ENCODE measurements around the gene STAC2. TPM values are rescaled to one million over a fixed set of nuclear protein-coding genes. Genes with fewer than 3 reads are reported as not detected.

Gene STAC2
- total RNA-seq, 2 experiments from 2014 or later = not detected

DNA sequence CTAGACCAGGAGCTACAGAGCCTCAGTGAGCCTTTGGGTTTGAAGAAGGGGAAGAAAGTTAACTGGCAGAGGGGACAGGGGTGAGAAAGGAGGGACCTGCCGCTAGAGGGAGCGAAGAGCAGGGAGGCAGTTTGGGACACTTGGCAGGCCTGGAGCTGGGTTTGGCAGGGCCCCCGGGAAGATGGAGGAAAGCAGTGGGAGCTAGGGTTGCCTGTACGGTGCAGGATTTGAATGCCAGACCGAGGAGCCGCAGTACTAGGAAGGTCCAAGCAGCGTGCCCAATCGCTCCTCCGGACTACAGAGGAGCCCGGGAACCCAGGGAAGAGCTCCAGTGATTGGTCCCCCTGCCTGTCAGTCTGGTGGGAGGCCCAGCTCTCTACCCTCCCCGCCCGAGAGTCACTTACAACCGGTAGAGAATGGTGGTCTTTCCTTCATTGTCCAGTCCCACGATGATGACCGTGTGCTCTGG, 61.0 kb downstream of the STAC2 start:
- Mint-ChIP-seq H3K4me3 (peak overlapping the region; percentile 76), H3K27ac (no peak overlapping the region)

DNA sequence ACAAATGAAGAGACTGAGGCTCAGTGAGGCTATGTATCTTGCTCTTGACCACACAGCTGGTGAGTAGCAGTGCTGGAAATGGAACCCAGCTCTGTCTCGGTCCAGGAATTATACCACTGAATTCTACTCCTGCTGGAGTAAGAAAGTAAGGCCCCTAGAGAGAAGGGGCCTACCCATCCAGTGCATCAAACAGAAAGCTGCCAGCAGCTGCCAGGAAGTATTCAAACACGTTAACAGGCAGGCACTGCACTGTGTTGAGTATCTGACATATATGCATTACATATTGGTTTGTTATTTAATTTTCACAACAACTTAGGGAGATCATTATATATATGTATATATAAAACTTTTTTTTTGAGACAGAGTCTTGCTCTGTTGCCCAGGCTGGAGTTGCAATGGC, 63.8 kb downstream of the STAC2 start:
- Mint-ChIP-seq H3K27me3 (peaks cover 27% of the 10 kb centered on the region), H3K4me1 (peaks cover 16% of the 10 kb centered on the region), H3K27ac (no peak overlapping the region), H3K4me3 (no peak overlapping the region), H3K9me3 (no peaks in the 10 kb centered on the region), H3K36me3 (ENCODE audit: low read depth) (no peaks in the 10 kb centered on the region)
- CTCF ChIA-PET = interaction anchor here (2.0 to 2.2 kb wide), 2 partner anchors 8 to 13 kb away, joined by 9 read pairs; no protein-coding TSS in a partner anchor
- no peak for DNase-seq
- POLR2A ChIA-PET = no interaction called here

More for the DNA sequence above, 61.0 kb downstream of the STAC2 start:
- CTCF ChIA-PET = interaction anchor here (0.5 to 5.5 kb wide), 50 partner anchors 10 to 606 kb away, joined by 3 to 92 read pairs (median 4); partner anchors contain the start of genes CWC25, FBXO47, LASP1 and LASP1NB
- peaks cover 3% of the 10 kb centered on the region for H3K36me3 Mint-ChIP-seq (ENCODE audit: low read depth)
- DNase-seq = peak; percentile 77
- POLR2A ChIA-PET = interaction anchor here (0.6 to 3.5 kb wide), 9 partner anchors 9 to 436 kb away, joined by 3 to 17 read pairs (median 6); partner anchors contain the start of gene RPL19
- peaks cover 36% of the 10 kb centered on the region for H3K27me3 Mint-ChIP-seq
- H3K4me1 Mint-ChIP-seq = peaks cover 32% of the 10 kb centered on the region
- H3K9me3 Mint-ChIP-seq = no peaks in the 10 kb centered on the region

Other genes with a start within 250 kb of the STAC2 start
- gene PLXDC1, start 74.3 kb downstream of the STAC2 start, total RNA-seq = 1 to 10 TPM; 7.2 to 7.3 TPM
- under 1 TPM in 1 of 2 experiments, not detected in 1; 0.15 TPM for gene ARL5C, start 59.8 kb downstream of the STAC2 start, total RNA-seq
- 10 to 100 TPM; 19.5 to 24.0 TPM for gene CACNB1, start 28.3 kb downstream of the STAC2 start, total RNA-seq
- gene RPL19, start 25.7 kb downstream of the STAC2 start, total RNA-seq = 1,000 to 10,000 TPM; 1,724 to 1,761 TPM
- gene FBXL20, start 175.7 kb upstream of the STAC2 start, total RNA-seq = 10 to 100 TPM; 17.5 to 18.4 TPM
- 10 to 100 TPM; 51.0 to 51.9 TPM for gene MED1, start 225.3 kb upstream of the STAC2 start, total RNA-seq
- gene CDK12, start 235.5 kb upstream of the STAC2 start, total RNA-seq = 10 to 100 TPM; 68.1 to 70.7 TPM